HG02642 (cell line): ENCODE measurements around the gene SPEF1.
A peak's percentile ranks its signal among the peaks of the same experiment; 100 is the strongest.

Experiments used
- ATAC-seq: cut with Tn5 transposase; IDR thresholded peaks from one replicate; pipeline ENCODE4 v1.9.1; 2021; ENCODE audit warnings: mild to moderate bottlenecking; ENCODE audit not compliant: unreplicated experiment, poor library complexity

Gene SPEF1

GRCh38 chr20:3811467-3812258, 30.4 kb upstream of the SPEF1 start:
- no peak for ATAC-seq

- no peak for ATAC-seq
These were observed 27.3 kb upstream of the SPEF1 start for GRCh38 chr20:3808544-3808943.

DNA sequence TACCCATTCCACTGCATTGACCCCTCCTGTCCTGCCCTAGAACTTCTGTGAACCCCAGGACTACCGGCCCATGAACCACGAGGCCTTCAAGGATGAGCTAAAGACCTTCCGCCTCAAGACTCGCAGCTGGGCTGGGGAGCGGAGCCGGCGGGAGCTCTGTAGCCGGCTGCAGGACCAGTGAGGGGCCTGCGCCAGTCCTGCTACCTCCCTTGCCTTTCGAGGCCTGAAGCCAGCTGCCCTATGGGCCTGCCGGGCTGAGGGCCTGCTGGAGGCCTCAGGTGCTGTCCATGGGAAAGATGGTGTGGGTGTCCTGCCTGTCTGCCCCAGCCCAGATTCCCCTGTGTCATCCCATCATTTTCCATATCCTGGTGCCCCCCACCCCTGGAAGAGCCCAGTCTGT, 23.5 kb upstream of the SPEF1 start:
- no peak for ATAC-seq

GRCh38 chr20:3804254-3804751, 23.1 kb upstream of the SPEF1 start:
- no peak for ATAC-seq

GRCh38 chr20:3803854-3804253, 22.6 kb upstream of the SPEF1 start:
- no peak for ATAC-seq

GRCh38 chr20:3803289-3803688, 22.0 kb upstream of the SPEF1 start:
- ATAC-seq, result no peak

- no peak for ATAC-seq
These were observed 21.4 kb upstream of the SPEF1 start for GRCh38 chr20:3802524-3803239.

GRCh38 chr20:3801846-3802245, 20.6 kb upstream of the SPEF1 start:
- no peak for ATAC-seq

- ATAC-seq, result no peak
These were observed 20.1 kb upstream of the SPEF1 start for GRCh38 chr20:3801299-3801698.

- ATAC-seq, result no peak
These were observed 19.6 kb upstream of the SPEF1 start for GRCh38 chr20:3800878-3801260.

DNA sequence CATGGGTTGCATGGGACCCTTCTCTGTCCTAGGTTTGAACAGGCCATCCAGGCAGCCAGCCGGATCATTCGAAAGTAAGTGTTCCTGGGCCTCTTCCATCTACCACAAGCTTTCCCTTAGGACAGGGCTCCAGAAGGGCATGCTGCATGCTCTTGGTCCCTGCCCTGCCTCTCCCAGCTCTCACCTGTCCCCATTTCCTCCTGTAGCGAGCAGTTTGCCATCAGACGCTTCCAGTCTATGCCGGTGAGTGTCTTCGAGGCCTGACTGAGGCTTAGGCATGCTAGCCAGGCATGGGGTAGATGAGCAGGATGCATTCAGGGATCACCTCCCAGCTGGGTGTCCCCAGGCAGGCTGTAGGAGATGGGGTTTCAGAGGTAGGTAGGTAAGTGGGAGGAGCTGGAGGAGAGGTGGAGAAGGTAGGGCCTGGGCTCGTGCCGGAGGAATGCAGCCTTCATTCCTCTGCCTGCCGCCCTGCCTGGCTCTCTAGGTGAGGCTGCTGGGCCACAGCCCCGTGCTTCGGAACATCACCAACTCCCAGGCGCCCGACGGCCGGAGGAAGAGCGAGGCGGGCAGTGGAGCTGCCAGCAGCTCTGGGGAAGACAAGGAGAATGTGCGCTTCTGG, 19.1 kb upstream of the SPEF1 start:
- ATAC-seq, result no peak

GRCh38 chr20:3798908-3799248, 17.6 kb upstream of the SPEF1 start:
- no peak for ATAC-seq

DNA sequence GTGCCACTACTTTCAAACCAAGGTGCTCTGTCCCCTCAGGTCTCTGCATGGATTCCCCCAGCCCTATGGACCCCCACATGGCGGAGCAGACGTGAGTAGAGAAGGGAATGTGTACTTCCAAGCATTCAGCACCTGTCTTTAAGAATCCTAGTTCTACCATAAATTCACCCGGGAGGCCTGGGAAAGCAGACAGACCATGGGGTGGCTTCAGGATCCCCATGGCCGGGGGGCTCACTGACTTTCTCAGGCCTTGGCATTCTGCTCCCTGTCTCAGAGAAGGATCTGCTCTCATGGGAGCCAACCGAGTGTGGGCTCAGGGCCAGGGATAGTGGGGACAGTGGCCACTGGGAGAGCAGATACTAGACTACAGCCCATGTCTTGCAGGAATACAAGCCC, 17.1 kb upstream of the SPEF1 start:
- no peak for ATAC-seq

DNA sequence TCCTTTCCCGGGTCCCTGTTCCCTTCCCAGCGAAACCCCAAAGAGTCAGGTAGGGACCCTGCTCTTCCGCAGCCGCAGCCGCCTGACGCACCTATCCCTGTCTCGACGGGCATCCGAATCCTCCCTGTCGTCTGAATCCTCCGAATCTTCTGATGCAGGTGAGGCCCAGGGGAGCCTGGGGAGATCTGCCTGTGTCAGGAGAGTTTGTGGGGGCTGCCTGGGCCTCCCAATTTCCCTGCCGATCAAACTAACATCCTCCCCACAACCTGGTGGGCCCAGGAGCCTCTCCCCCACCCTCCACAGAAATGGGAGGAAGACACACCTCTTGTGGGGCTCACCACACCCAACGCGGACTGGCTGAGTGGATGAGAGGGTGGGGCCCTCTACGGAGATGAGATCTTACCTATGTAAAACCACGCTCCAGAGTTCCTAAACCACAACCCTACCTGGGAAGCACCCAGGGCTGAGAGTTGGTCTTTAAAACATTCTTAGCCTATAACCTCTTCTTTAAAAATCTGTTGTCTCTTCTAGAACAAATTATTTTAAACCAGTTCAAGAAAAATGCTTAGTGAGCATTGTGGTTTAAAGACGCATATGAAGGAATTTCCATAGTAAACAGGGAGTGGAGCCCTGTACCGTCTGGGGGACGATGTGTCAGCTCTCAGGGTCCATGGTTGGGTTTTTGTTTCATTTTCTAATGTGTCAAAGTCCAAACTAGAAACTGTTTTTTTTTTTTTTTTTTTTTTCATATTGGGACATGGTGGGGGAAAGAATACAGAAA, 16.5 kb upstream of the SPEF1 start:
- no peak for ATAC-seq

- ATAC-seq, result no peak
These were observed 15.9 kb upstream of the SPEF1 start for GRCh38 chr20:3797226-3797545.

- peak; percentile 12 for ATAC-seq
These were observed 15.4 kb upstream of the SPEF1 start for GRCh38 chr20:3796477-3797225.

DNA sequence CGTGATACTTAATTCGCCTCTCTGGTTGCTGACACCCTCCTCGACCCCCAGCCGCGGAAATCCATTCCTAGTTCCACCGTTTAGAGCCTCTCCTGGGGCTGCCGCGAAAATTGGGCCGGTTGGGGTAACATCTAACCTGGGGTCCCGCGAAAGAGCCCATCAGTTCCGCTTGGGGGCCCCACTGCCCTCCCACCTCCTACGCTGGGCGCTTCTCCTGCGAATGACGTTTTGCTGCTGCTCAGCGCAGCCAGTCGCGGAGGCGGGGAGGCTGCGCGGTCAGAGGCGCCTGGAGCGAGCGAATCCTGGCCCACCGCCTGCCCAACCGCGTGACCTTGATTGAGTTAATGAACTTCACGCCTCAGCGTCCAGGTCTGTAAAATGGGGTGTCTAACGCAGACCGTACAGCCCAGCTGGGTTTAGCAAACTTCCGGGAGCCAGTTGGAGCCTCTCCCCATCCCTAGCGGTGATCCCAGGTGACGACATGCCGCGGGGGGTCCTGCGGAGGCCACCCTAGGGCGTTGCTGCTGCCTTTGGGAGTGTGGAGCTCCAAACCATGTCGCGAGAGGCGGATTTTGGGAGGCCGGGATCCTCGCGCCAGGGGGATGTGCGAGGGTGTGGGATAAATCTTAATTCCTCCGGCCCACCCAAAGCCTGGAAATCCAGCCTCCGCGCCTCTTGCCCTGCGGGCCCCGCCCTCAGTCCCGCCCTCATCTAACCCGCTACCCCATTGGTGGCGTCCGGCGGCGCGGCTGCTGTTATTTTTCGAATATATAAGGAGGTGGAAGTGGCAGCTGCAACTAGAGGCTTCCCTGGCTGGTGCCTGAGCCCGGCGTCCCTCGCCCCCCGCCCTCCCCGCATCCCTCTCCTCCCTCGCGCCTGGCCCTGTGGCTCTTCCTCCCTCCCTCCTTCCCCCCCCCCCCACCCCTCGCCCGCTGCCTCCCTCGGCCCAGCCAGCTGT, 14.5 kb upstream of the SPEF1 start, which contains the start of gene CDC25B:
TSS of gene CDC25B (plus strand) at position 800 of the 958 bp plus-strand sequence. CDS start 222 bp downstream, outside the sequence.
- ATAC-seq, result peak; percentile 68

DNA sequence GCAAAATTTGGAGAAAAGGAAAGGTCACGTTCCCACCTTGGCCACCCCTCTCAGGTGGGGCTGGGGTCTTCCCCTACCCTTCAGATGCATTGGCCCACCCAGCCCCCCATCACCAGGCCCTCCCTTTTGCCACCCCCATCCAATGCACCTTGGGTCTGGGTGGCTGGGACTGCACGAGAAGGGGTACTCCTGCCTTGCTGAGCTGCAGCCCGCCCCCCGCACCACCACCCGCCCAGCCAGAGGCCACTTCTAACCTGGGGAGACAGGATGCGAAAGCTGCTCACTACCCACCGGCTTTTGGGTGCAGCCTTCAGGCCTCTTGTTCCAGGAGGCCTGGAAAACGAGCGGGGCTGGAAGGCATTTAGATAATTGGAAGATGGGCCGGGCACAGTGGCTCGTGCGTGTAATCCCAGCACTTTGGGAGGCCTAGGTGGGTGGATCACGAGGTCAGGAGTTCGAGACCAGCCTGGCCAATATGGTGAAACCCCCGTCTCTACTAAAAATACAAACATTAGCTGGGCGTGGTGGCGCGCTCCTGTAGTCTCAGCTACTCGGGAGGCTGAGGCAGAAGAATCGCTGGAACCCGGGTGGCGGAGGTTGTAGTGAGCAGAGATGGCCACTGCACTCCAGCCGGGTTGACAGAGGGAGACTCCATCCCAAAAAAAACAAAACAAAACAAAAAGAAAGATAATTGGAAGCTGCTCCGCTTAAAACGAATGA, 13.6 kb upstream of the SPEF1 start:
- ATAC-seq, result no peak
